IPS DF 4.7 (cell line): Measurements from ENCODE around the gene LRFN2.

Experiments
- DNase-seq: peaks from one replicate; pipeline ENCODE4 v3.0.0-alpha.2; 2013; ENCODE audit warnings: low spot score; ENCODE audit errors: extremely low read depth

The LRFN2 gene

GRCh38 chr6:40350747-40351217 lies 236.4 kb downstream of the LRFN2 start:
- DNase-seq = no peak

GRCh38 chr6:40349901-40350746 lies 237.0 kb downstream of the LRFN2 start:
- no peak for DNase-seq

- DNase-seq = no peak
Observed at GRCh38 chr6:40349123-40349900, 237.9 kb downstream of the LRFN2 start.

- DNase-seq = no peak
Observed at GRCh38 chr6:40348591-40348990, 238.6 kb downstream of the LRFN2 start.

- no peak for DNase-seq
Observed at GRCh38 chr6:40347571-40348011, 239.6 kb downstream of the LRFN2 start.

GRCh38 chr6:40346246-40346645 lies 240.9 kb downstream of the LRFN2 start:
- no peak for DNase-seq

GRCh38 chr6:40344566-40345167 lies 242.5 kb downstream of the LRFN2 start:
- DNase-seq = no peak

- no peak for DNase-seq
Observed at GRCh38 chr6:40343877-40344565, 243.1 kb downstream of the LRFN2 start.

GRCh38 chr6:40343318-40343876 lies 243.8 kb downstream of the LRFN2 start:
- no peak for DNase-seq

GRCh38 chr6:40342723-40343122 lies 244.4 kb downstream of the LRFN2 start:
- DNase-seq = no peak

GRCh38 chr6:40341726-40342125 lies 245.4 kb downstream of the LRFN2 start:
- DNase-seq = no peak
